ENCODE measurements around the gene RNF141. TPM values are rescaled to one million over a fixed set of nuclear protein-coding genes. Genes with fewer than 3 reads are reported as not detected.

RNF141 gene
- polyA plus RNA-seq, 1 of the 3 experiments (the other 2 are of a cell fraction): 6.9 TPM

DNA sequence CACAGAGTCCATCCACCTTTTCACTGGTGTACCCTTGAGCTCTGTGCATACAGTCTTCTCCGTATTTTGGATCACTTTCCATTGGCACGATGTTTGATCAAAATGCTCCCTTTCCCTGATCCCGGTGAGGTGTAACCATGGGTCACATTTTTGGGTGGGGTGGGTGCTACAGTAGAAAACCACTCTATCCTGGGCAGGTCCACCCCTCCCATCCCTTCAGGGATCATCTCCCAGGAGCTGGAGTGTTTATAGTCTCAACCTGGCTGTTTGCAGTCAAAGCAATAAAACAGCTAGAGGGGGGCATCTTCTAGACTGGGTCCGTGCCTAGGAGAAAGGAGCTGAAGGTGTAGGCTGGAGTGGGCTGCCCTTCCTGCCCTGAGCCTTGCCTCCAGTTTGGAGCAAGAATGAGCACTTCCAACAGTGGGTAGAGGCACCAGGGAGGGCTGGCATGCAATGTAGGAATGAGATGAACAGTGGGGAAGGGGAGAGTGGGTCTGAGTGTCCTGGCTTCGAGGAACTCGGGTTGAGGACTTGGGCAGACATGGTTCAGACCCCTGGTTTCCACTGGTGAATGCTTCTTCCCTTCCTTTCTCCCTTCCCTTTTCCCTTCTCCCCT, 38.8 kb downstream of the RNF141 start:
- no peak for TF ChIP-seq YY1 (IDR thresholded peaks at IDR 0.05; ENCODE audit: low read depth)
- no peak for TF ChIP-seq POLR2AphosphoS5 (IDR thresholded peaks at IDR 0.05; ENCODE audit: low read depth, low read length)
- no peak for TF ChIP-seq RXRA (IDR thresholded peaks at IDR 0.05; ENCODE audit: borderline replicate concordance, low read depth)
- no peak for TF ChIP-seq FOXM1 (IDR thresholded peaks at IDR 0.05; ENCODE audit: low read depth)
- no peak for TF ChIP-seq CHD2 (IDR thresholded peaks at IDR 0.05; ENCODE audit: low read length, partially characterized antibody)
- no peak for TF ChIP-seq USF1 (IDR thresholded peaks at IDR 0.05; ENCODE audit: borderline replicate concordance, low read depth)
- no peak for TF ChIP-seq ZBTB33 (IDR thresholded peaks at IDR 0.05; ENCODE audit: borderline replicate concordance, low read depth)
- TF ChIP-seq EP300 (IDR thresholded peaks at IDR 0.05; ENCODE audit: borderline replicate concordance in 1 of 2, low read depth in 1 of 2, low read length in 1 of 2): no peak
- no peak for TF ChIP-seq FOXJ3 (CRISPR knock-in tag; IDR thresholded peaks at IDR 0.05)
- TF ChIP-seq ELF1 (IDR thresholded peaks at IDR 0.05): no peak
- TF ChIP-seq NRF1 (IDR thresholded peaks at IDR 0.05; ENCODE audit: low read depth, low read length): no peak
- no peak for TF ChIP-seq RAD21 (IDR thresholded peaks at IDR 0.05; ENCODE audit: low read length)
- TF ChIP-seq TCF12 (IDR thresholded peaks at IDR 0.05): no peak
- no peak for TF ChIP-seq USF2 (IDR thresholded peaks at IDR 0.05; ENCODE audit: borderline replicate concordance, low read depth, low read length)
- TF ChIP-seq MEF2A (IDR thresholded peaks at IDR 0.05; ENCODE audit: borderline replicate concordance, low read depth): no peak
- TF ChIP-seq SIN3A (IDR thresholded peaks at IDR 0.05; ENCODE audit: borderline replicate concordance, low read depth, low read length): no peak
- TF ChIP-seq, protein P1, sequence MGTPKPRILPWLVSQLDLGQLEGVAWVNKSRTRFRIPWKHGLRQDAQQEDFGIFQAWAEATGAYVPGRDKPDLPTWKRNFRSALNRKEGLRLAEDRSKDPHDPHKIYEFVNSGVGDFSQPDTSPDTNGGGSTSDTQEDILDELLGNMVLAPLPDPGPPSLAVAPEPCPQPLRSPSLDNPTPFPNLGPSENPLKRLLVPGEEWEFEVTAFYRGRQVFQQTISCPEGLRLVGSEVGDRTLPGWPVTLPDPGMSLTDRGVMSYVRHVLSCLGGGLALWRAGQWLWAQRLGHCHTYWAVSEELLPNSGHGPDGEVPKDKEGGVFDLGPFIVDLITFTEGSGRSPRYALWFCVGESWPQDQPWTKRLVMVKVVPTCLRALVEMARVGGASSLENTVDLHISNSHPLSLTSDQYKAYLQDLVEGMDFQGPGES (IDR thresholded peaks at IDR 0.05; ENCODE audit: low read depth, low read length): no peak
- TF ChIP-seq SMC3 (IDR thresholded peaks at IDR 0.05; ENCODE audit: low read depth, low read length): no peak
- Histone ChIP-seq H3K27me3 (ENCODE audit: insufficient read depth) (no peaks in the 10 kb centered on the region), H3K4me3 (ENCODE audit: low read depth in 2 of 2, low read length in 1 of 2) (no peak overlapping the region), H3K4me2 (no peak overlapping the region), H3K36me3 (replicated peaks in 1 of 2; ENCODE audit: control insufficient read depth in 1 of 2, insufficient read depth in 2 of 2, low read length in 1 of 2) (no peaks in the 10 kb centered on the region), H3K9me2 (no peaks in the 10 kb centered on the region), H4K20me1 (ENCODE audit: insufficient read depth) (no peaks in the 10 kb centered on the region), H3K4me1 (ENCODE audit: control insufficient read depth in 1 of 2, insufficient read depth in 2 of 2, low read depth in 1 of 2, low read length in 1 of 2) (no peaks in the 10 kb centered on the region), H3K9me3 (no peaks in the 10 kb centered on the region), H3K79me2 (ENCODE audit: insufficient read depth) (no peaks in the 10 kb centered on the region), H3K27ac (ENCODE audit: low read depth in 2 of 2, low read length in 1 of 2) (no peak overlapping the region), H2AFZ (ENCODE audit: low read depth) (no peak overlapping the region), H3K9ac (no peak overlapping the region), H3F3A (replicated peaks; ENCODE audit: insufficient read depth) (no peaks in the 10 kb centered on the region)
- no peak for DNase-seq
- ChIA-PET POLR2A (no interaction called here), CTCF (interaction anchor here (1.4 to 2.6 kb wide), 3 partner anchors 23 to 96 kb away, joined by 3 to 9 read pairs (median 4); no protein-coding TSS in a partner anchor)
- WGBS (ENCODE audit: low lambda C conversion rate): 78% methylated on average over 6 of the region's 6 CpGs

All from SK-N-SH (cell line).